GM12872 (cell line): ENCODE data around the gene MUS81.

Experiments used
- TF ChIP-seq, protein P1 (sequence below): IDR thresholded peaks from 3 replicates; pipeline ENCODE4 v1.5.1; 2011; ENCODE audit warnings: low read depth, mild to moderate bottlenecking, low read length, moderate library complexity; ENCODE audit not compliant: insufficient read depth

Gene MUS81

DNA sequence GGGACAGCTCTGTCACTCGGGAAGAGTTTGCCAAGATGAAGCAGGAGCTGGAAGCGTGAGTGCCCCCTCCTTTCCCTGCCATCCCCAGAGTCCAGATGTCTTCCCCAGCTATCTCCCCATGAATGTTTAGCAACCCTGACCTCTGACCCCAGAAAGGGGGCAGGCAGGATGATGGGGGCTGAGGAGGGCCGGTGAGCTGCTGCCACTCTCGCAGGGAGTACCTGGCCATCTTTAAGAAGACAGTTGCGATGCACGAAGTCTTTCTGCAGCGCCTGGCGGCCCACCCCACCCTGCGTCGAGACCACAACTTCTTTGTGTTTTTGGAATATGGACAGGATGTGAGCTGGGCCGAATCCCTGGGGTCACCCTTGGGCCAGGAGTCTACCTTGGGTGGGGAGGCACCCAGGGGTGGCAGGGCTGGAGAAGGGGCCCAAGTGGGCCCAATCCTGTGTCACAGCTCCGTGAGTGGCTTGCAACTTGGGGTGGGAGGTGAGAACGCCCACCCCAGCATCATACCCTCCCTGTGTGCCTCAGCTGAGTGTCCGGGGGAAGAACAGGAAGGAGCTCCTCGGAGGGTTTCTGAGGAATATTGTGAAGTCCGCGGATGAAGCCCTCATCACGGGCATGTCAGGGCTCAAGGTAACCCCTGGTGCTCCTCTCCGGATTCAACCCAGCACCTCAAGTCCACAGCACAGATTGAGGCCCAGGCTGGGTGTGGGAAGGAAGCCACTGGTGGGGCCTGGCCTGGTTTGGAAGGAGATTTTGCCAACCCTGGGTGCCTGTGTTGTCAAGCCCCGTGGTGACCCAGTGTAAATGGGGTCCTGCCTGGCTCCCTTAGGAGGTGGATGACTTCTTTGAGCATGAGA is 9.8 kb upstream of the MUS81 start:
- TF ChIP-seq, protein P1, sequence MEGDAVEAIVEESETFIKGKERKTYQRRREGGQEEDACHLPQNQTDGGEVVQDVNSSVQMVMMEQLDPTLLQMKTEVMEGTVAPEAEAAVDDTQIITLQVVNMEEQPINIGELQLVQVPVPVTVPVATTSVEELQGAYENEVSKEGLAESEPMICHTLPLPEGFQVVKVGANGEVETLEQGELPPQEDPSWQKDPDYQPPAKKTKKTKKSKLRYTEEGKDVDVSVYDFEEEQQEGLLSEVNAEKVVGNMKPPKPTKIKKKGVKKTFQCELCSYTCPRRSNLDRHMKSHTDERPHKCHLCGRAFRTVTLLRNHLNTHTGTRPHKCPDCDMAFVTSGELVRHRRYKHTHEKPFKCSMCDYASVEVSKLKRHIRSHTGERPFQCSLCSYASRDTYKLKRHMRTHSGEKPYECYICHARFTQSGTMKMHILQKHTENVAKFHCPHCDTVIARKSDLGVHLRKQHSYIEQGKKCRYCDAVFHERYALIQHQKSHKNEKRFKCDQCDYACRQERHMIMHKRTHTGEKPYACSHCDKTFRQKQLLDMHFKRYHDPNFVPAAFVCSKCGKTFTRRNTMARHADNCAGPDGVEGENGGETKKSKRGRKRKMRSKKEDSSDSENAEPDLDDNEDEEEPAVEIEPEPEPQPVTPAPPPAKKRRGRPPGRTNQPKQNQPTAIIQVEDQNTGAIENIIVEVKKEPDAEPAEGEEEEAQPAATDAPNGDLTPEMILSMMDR, result no peak

DNA sequence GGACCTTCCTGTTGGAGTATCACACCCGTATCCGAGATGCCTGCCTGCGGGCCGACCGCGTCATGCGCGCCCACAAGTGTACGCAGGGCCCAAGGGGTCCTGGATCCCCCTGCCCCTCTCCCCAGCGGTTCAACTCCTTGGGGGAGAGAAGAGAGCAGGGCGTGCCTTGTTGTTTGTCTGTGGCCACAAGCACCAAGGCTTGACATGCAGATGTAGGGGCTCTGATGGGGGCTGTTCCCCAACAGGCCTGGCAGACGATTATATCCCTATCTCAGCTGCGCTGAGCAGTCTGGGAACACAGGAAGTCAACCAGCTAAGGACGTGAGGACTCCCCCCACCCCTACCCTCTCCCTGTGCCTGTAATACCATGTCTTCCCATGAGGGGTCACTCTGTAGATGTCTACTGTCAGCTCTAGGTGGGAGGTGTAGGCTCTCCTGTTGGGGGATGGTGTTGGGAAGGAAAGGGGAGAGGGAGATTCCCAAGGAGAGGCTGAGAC is 9.1 kb upstream of the MUS81 start:
- TF ChIP-seq, protein P1, result peak; percentile 72

DNA sequence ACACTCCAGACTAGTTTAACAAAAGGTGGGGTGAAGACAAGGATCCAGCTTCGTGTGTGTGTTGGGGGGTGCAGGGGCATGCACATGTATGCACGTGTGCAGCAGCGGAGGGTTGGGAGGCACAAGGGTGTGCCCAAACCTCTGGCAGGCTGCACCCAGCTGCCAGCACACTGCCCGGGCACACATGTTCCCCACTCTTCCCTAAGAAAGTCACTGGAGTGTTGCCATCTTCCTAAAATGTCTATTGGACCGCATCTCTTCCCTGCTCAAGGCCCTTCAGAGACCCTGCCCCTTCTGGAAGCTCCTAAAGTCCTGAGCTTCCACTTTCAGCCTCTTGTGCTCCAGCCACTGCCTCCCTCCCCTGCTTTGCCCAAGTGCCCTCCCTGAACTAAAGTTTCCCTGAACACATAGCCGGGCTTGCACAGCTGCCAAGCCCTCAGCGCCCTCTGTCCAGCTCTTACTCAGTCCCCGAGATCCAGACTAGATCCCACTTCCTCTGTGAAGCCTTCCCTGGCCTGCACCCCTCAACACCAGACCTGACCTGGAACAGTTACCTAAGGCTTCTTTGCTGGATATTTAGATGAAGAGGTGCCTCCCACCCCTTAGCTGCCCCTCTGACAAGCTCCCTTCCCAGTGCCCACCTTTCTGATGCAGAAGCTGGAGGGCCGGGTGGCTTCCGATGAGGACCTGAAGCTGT is 8.3 kb upstream of the MUS81 start:
- TF ChIP-seq, protein P1, result no peak

DNA sequence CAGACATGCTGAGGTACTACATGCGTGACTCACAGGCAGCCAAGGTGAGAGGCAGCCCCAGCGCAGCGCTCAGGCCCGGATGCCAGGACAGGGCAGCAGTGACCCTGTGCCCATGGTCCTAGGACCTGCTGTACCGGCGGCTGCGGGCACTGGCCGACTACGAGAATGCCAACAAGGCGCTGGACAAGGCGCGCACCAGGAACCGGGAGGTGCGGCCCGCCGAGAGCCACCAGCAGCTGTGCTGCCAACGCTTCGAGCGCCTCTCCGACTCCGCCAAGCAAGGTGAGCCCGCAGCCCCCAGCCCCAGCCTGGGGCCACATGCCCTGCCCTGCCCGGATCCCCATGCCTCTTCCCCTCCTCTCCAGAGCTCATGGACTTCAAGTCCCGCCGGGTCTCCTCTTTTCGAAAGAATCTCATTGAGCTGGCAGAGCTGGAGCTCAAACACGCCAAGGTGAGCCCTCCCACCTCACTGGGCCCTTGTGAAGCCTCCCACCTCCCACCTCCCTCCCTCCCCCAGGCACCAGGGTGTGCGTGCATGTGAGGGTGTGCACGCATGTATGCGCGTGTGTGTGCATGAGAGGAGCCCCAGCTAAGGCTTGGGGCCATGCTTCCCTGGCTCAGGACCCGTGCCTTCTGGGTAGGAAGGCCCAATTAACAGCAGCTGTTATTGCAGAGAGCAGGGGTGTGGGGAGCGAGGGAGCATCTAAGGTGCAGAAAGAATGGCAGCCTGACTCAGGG is 7.6 kb upstream of the MUS81 start:
- TF ChIP-seq, protein P1, result no peak

DNA sequence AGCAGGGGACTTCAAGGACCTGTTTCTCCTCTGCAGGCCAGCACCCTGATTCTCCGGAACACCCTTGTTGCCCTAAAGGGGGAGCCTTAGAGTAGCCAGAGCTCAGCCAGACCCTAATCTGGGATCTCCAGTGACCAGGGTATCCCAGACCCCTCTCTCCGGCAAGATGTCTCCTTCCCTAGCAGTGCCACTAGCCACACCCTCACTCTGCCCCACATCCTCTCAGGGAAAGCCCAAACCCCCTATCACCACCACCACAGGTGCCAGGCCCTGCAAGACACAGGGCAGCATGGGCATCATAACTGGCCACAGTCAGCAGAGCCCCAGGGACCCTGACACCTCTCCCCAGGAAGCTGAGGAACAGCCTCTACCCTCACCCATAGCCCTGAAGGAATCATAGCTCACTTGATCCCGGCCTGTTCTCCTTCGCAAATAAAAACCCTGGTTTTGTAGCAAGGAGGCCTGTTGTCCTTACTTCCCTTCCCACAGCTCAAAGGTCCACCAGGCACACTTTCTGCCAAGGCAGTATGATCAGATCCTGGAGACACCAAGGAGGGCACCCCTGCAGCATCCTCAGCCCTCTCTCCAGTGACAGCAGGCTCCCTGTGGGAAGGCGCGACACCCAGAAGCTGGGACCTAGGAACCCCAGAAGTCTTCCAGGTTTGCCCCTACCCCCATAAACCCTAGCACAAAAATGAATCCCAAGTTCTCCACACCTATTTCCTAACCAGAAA is 6.8 kb upstream of the MUS81 start:
- TF ChIP-seq, protein P1, result 0 out of 3 replicates have a peak, but pooled peaks have one; percentile 7

DNA sequence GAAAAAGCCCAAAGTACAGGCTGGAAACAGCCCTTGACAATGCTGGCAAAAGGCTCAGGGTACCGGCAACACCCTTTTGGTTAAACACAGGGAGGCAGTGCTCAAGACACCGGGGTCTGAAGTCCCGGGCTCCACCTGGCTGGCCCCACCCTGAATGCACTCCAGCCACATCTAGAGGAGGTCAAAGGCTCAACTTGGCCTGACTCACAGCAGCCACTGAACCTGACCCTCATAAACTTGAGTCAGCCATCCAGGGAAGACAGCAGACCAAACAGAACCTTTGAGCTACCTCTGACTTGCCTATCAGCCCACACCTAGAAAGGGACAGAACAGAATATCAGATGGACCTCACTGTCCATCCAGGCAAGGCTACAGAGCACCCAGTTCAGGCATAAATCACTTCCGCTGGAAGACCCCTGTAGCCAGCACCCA is 6.1 kb upstream of the MUS81 start:
- TF ChIP-seq, protein P1, result no peak
